NCI-H82 (cell line): ENCODE results near the gene SLC35F1.

Experiments
- DNase-seq: peaks from one replicate; lab custom pipeline; 2025; lab: John Stamatoyannopoulos, UW

Gene SLC35F1

GRCh38 chr6:118313762-118314161 lies 406.7 kb downstream of the SLC35F1 start:
- no peak for DNase-seq

- no peak for DNase-seq
Observed at GRCh38 chr6:118316796-118317384, 409.8 kb downstream of the SLC35F1 start.

- no peak for DNase-seq
Observed at GRCh38 chr6:118317581-118318563, 410.8 kb downstream of the SLC35F1 start.

- DNase-seq: no peak
Observed at GRCh38 chr6:118318648-118319047, 411.6 kb downstream of the SLC35F1 start.

GRCh38 chr6:118319416-118319815 lies 412.4 kb downstream of the SLC35F1 start:
- DNase-seq: no peak

- peak; percentile 9 for DNase-seq
Observed at GRCh38 chr6:118319894-118320649, 413.0 kb downstream of the SLC35F1 start.

- no peak for DNase-seq
Observed at GRCh38 chr6:118320652-118321051, 413.6 kb downstream of the SLC35F1 start.

- no peak for DNase-seq
Observed at GRCh38 chr6:118324116-118324515, 417.1 kb downstream of the SLC35F1 start.

- no peak for DNase-seq
Observed at GRCh38 chr6:118325220-118325860, 418.3 kb downstream of the SLC35F1 start.

- DNase-seq: no peak
Observed at GRCh38 chr6:118326712-118327111, 419.6 kb downstream of the SLC35F1 start.

- DNase-seq: no peak
Observed at GRCh38 chr6:118327237-118327636, 420.2 kb downstream of the SLC35F1 start.

GRCh38 chr6:118333772-118334171 lies 426.7 kb downstream of the SLC35F1 start:
- no peak for DNase-seq

- DNase-seq: no peak
Observed at GRCh38 chr6:118334634-118335033, 427.6 kb downstream of the SLC35F1 start.

- DNase-seq: no peak
Observed at GRCh38 chr6:118335325-118335816, 428.3 kb downstream of the SLC35F1 start.

GRCh38 chr6:118344014-118344670 lies 437.1 kb downstream of the SLC35F1 start:
- no peak for DNase-seq

GRCh38 chr6:118350881-118351430 lies 443.9 kb downstream of the SLC35F1 start:
- DNase-seq: no peak

GRCh38 chr6:118353564-118353963 lies 446.5 kb downstream of the SLC35F1 start:
- DNase-seq: no peak

GRCh38 chr6:118354641-118355040 lies 447.6 kb downstream of the SLC35F1 start:
- no peak for DNase-seq

GRCh38 chr6:118356054-118356453 lies 449.0 kb downstream of the SLC35F1 start:
- no peak for DNase-seq

GRCh38 chr6:118356686-118357085 lies 449.6 kb downstream of the SLC35F1 start:
- no peak for DNase-seq
